ENCODE measurements around the gene MB21D2.

Gene MB21D2

DNA sequence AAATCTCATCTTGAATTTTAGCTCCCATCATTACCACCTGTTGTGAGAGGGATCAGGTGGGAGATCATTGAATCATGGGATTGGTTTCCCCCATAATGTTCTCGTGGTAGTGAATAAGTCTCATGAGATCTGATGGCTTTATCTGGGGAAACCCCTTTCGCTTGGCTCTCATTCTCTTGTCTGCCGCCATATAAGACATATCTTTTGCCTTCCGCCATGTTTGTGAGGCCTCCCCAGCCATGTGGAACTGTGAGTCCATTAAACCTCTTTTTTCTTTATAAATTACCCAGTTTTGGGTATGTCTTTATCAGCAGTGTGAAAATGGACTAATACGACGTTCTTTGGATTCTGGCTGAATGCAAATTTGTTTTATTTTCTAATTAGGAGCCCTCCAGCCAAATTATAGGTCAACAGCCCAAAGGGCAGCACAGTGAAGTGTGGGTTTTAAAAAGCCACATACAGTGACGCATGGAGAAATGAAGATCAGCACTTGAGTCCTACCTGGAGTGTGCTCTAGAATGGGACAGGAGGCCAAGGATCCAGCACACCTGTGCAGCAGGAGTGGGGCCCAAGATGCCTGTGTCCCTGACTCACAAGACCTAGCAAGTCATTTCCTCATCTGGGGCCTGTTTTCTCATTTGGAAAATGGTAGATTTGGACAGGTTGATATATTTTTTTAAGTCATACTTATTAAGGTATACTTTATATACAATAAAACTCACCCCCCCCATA, 89.6 kb downstream of the MB21D2 start:
- no peak for DNase-seq

DNA sequence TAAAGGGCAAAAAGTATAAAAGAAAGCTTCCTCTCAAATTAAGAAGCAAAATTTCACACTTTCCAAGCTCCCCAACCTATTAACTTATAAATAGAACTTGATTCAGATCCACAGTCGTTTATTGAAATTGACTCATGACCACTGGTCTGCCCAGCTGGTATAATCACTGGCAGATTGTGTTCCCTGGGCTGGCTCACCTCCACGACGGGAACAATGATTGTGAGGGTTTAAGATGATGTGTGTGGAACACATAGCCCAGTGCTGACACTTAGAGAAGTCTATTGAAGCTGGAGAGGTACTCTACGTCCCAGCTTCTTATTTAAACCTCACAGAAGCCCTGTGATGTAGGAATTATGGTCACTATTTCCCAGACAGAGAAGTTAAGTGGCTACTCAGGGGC, 90.4 kb downstream of the MB21D2 start:
- Histone ChIP-seq H4K20me1 (ENCODE audit: insufficient read depth, low read length) (no peaks in the 10 kb centered on the region), H2AFZ (ENCODE audit: low read length) (no peak overlapping the region), H3K9me3 (replicated peaks; ENCODE audit: insufficient read depth, low read length) (no peaks in the 10 kb centered on the region), H3K4me3 (ENCODE audit: low read length) (no peak overlapping the region), H3K9ac (ENCODE audit: low read length) (no peak overlapping the region), H3K27ac (ENCODE audit: low read length) (no peak overlapping the region), H3K36me3 (replicated peaks; ENCODE audit: insufficient read depth, low read length) (no peaks in the 10 kb centered on the region), H3K79me2 (ENCODE audit: low read length) (no peaks in the 10 kb centered on the region), H3F3A (ENCODE audit: insufficient read depth, low read length) (no peaks in the 10 kb centered on the region), H3K4me2 (ENCODE audit: low read depth, low read length) (no peak overlapping the region), H3K27me3 (replicated peaks; ENCODE audit: insufficient read depth, low read length) (no peaks in the 10 kb centered on the region), H3K4me1 (ENCODE audit: low read length) (peaks cover 4% of the 10 kb centered on the region; the same call in 1 of the 2 replicates), H3K9me2 (replicated peaks; ENCODE audit: insufficient read depth, low read length) (no peaks in the 10 kb centered on the region)
- no peak for DNase-seq
- TF ChIP-seq EZH2phosphoT487 (IDR thresholded peaks at IDR 0.05; ENCODE audit: low read length) = no peak
- TF ChIP-seq EZH2 (optimal IDR thresholded peaks at IDR 0.05; ENCODE audit: low read depth, low read length) = no peak
- TF ChIP-seq, protein P1, sequence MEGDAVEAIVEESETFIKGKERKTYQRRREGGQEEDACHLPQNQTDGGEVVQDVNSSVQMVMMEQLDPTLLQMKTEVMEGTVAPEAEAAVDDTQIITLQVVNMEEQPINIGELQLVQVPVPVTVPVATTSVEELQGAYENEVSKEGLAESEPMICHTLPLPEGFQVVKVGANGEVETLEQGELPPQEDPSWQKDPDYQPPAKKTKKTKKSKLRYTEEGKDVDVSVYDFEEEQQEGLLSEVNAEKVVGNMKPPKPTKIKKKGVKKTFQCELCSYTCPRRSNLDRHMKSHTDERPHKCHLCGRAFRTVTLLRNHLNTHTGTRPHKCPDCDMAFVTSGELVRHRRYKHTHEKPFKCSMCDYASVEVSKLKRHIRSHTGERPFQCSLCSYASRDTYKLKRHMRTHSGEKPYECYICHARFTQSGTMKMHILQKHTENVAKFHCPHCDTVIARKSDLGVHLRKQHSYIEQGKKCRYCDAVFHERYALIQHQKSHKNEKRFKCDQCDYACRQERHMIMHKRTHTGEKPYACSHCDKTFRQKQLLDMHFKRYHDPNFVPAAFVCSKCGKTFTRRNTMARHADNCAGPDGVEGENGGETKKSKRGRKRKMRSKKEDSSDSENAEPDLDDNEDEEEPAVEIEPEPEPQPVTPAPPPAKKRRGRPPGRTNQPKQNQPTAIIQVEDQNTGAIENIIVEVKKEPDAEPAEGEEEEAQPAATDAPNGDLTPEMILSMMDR (IDR thresholded peaks at IDR 0.05; ENCODE audit: low read length) = no peak

More for the DNA sequence above, 89.6 kb downstream of the MB21D2 start:
- H3K9me2 ChIP-seq (replicated peaks; ENCODE audit: insufficient read depth, low read length) = no peaks in the 10 kb centered on the region
- H3K9ac ChIP-seq (ENCODE audit: low read length) = no peak overlapping the region
- no peaks in the 10 kb centered on the region for H3K79me2 ChIP-seq (ENCODE audit: low read length)
- no peak overlapping the region for H3K4me2 ChIP-seq (ENCODE audit: low read depth, low read length)
- no peak overlapping the region for H2AFZ ChIP-seq (ENCODE audit: low read length)
- no peak overlapping the region for H3K27ac ChIP-seq (ENCODE audit: low read length)
- H3F3A ChIP-seq (ENCODE audit: insufficient read depth, low read length) = no peaks in the 10 kb centered on the region
- no peak overlapping the region for H3K4me3 ChIP-seq (ENCODE audit: low read length)
- no peaks in the 10 kb centered on the region for H3K36me3 ChIP-seq (replicated peaks; ENCODE audit: insufficient read depth, low read length)
- H3K4me1 ChIP-seq (ENCODE audit: low read length) = peaks cover 4% of the 10 kb centered on the region; the same call in 1 of the 2 replicates
- H4K20me1 ChIP-seq (ENCODE audit: insufficient read depth, low read length) = no peaks in the 10 kb centered on the region
- no peaks in the 10 kb centered on the region for H3K27me3 ChIP-seq (replicated peaks; ENCODE audit: insufficient read depth, low read length)
- H3K9me3 ChIP-seq (replicated peaks; ENCODE audit: insufficient read depth, low read length) = no peaks in the 10 kb centered on the region
- TF ChIP-seq EZH2 (optimal IDR thresholded peaks at IDR 0.05; ENCODE audit: low read depth, low read length) (no peak), EZH2phosphoT487 (IDR thresholded peaks at IDR 0.05; ENCODE audit: low read length) (no peak)
- TF ChIP-seq, protein P1 (IDR thresholded peaks at IDR 0.05; ENCODE audit: low read length) = no peak

DNA sequence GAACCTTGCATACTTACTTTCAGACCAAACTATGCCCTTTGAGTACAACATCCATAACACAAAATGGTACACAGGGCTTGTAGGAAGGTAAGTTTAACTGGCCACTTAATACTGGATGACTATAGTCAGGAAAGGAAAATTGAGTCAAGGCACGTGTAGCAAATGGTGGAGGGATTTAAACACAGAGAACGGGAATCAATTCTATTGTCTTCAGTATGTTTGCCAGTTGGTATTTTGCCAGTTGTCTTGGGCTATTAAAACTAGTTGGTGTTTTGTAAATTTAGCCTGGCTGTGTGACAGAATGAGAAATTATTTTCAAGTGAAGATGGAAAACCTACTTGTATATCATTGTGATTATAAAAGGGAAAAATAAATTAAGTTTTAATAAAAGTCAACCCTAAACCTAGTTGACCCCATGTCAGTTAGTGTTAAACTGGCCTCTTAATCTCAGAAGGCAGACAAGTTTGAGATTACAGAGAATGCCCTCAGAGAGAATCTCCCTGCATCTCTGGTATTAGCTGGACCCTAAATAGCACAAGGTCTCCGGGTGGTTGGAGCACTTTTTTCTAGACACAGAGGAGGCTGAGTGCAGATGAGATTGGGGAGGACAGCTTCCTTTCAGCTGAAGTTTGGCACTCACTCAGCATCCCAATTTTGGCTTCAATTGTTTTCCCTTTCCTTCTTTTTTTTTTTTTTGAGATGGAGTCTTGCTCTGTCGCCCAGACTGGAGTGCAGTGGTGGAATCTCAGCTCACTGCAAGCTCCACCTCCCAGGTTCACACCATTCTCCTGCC, 91.2 kb downstream of the MB21D2 start:
- Histone ChIP-seq H3K9ac (ENCODE audit: low read length) (no peak overlapping the region), H3F3A (ENCODE audit: insufficient read depth, low read length) (no peaks in the 10 kb centered on the region), H3K27me3 (replicated peaks; ENCODE audit: insufficient read depth, low read length) (no peaks in the 10 kb centered on the region), H3K79me2 (ENCODE audit: low read length) (no peaks in the 10 kb centered on the region), H3K36me3 (replicated peaks; ENCODE audit: insufficient read depth, low read length) (no peaks in the 10 kb centered on the region), H3K4me2 (ENCODE audit: low read depth, low read length) (no peak overlapping the region), H3K4me1 (ENCODE audit: low read length) (peaks cover 4% of the 10 kb centered on the region; the same call in 1 of the 2 replicates), H2AFZ (ENCODE audit: low read length) (no peak overlapping the region), H3K9me3 (replicated peaks; ENCODE audit: insufficient read depth, low read length) (no peaks in the 10 kb centered on the region), H4K20me1 (ENCODE audit: insufficient read depth, low read length) (no peaks in the 10 kb centered on the region), H3K27ac (ENCODE audit: low read length) (no peak overlapping the region), H3K9me2 (replicated peaks; ENCODE audit: insufficient read depth, low read length) (no peaks in the 10 kb centered on the region), H3K4me3 (ENCODE audit: low read length) (no peak overlapping the region)
- no peak for DNase-seq
- TF ChIP-seq EZH2phosphoT487 (IDR thresholded peaks at IDR 0.05; ENCODE audit: low read length) (no peak), EZH2 (optimal IDR thresholded peaks at IDR 0.05; ENCODE audit: low read depth, low read length) (no peak)
- TF ChIP-seq, protein P1 (IDR thresholded peaks at IDR 0.05; ENCODE audit: low read length) = no peak

Data from MM.1S (cell line).